HepG2 (cell line): Measurements from ENCODE around the gene FBXO2. TPM values are rescaled to one million over a fixed set of nuclear protein-coding genes. Genes with fewer than 3 reads are reported as not detected.

Experiments used
- AKNA ChIP-seq: sonication (generic); formaldehyde crosslinking; IDR thresholded peaks from 2 replicates; pipeline ENCODE4 v1.4.0; 2020; ENCODE audit warnings: missing genetic modification reagents, borderline replicate concordance
- CEBPB ChIP-seq: IDR thresholded peaks from 2 replicates; pipeline ENCODE4 v1.6.1; 2011; ENCODE audit warnings: low read depth, low read length, improper control_type of control experiment, borderline replicate concordance
- CSRNP1 ChIP-seq: sonication (generic); formaldehyde crosslinking; IDR thresholded peaks from 2 replicates; pipeline ENCODE4 v1.8.1; 2023; ENCODE audit warnings: mild to moderate bottlenecking, missing genetic modification reagents
- DMTF1 ChIP-seq: sonication (generic); formaldehyde crosslinking; IDR thresholded peaks from 2 replicates; pipeline ENCODE4 v1.4.0; 2020; ENCODE audit warnings: mild to moderate bottlenecking, missing genetic modification reagents
- DR1 ChIP-seq: sonication (generic); formaldehyde crosslinking; IDR thresholded peaks from 2 replicates; pipeline ENCODE4 v1.8.0; 2021; ENCODE audit warnings: mild to moderate bottlenecking, missing genetic modification reagents, inconsistent platforms
- HMG20A ChIP-seq: IDR thresholded peaks from 2 replicates; pipeline ENCODE4 v1.6.1; 2016; ENCODE audit warnings: borderline replicate concordance
- HOXA5 ChIP-seq: sonication (generic); formaldehyde crosslinking; IDR thresholded peaks from 2 replicates; pipeline ENCODE4 v1.4.0; 2020; ENCODE audit warnings: missing genetic modification reagents
- IRX3 ChIP-seq: sonication (generic); formaldehyde crosslinking; IDR thresholded peaks from 2 replicates; pipeline ENCODE4 v1.8.1; 2023; ENCODE audit warnings: mild to moderate bottlenecking, low read depth, missing genetic modification reagents, borderline replicate concordance
- SNAI1 ChIP-seq: sonication (generic); formaldehyde crosslinking; IDR thresholded peaks from 2 replicates; pipeline ENCODE4 v1.5.0; 2020; ENCODE audit warnings: mild to moderate bottlenecking, missing genetic modification reagents, borderline replicate concordance
- SRSF4 ChIP-seq: fragments of 200-400 bp; formaldehyde crosslinking; IDR thresholded peaks from one replicate; pipeline ENCODE4 v1.6.1; 2018; ENCODE audit warnings: mild to moderate bottlenecking, low read depth, low read length, moderate library complexity; ENCODE audit not compliant: poor library complexity, severe bottlenecking
- ZNF230 ChIP-seq: sonication (generic); formaldehyde crosslinking; IDR thresholded peaks from 2 replicates; pipeline ENCODE4 v1.4.0; 2020; ENCODE audit warnings: mild to moderate bottlenecking, missing genetic modification reagents
- ZNF317 ChIP-seq: sonication (generic); formaldehyde crosslinking; IDR thresholded peaks from 2 replicates; pipeline ENCODE4 v1.5.0; 2020; ENCODE audit warnings: mild to moderate bottlenecking, missing genetic modification reagents
- ZNF33A ChIP-seq: sonication (generic); formaldehyde crosslinking; IDR thresholded peaks from 2 replicates; pipeline ENCODE4 v1.5.1; 2020; ENCODE audit warnings: missing genetic modification reagents, mild to moderate bottlenecking, moderate library complexity, borderline replicate concordance
- ZNF414 ChIP-seq: sonication (generic); formaldehyde crosslinking; IDR thresholded peaks from 2 replicates; pipeline ENCODE4 v1.5.0; 2020; ENCODE audit warnings: missing genetic modification reagents
- ZNF672 ChIP-seq: sonication (generic); formaldehyde crosslinking; IDR thresholded peaks from 2 replicates; pipeline ENCODE4 v1.8.1; 2022; ENCODE audit warnings: missing genetic modification reagents
- polyA plus RNA-seq, 8 experiments: library from polyadenylated mRNA; depleted of rRNA in 3 of 8; stranded (reverse) in 7 of 8; unstranded in 1 of 8; fragments of >200 nt; fragmentation: Illumina TruSeq in 4 of 8; extraction: Trizol in 4 of 8; gene quantifications; 2 replicates each; pipeline versions ENCODE4 v1.2.1 to v1.2.3, GENCODE V29; 2011 to 2016; ENCODE audit warnings: low read depth in 4 of 8, missing spikeins in 1 of 8, mixed read lengths in 1 of 8; ENCODE audit not compliant: insufficient read depth in 1 of 8
- total RNA-seq, 5 experiments: library from RNA; depleted of rRNA; stranded (reverse); fragments of >200 nt; fragmentation: Illumina TruSeq; extraction: Trizol; gene quantifications; 2 replicates each; pipeline ENCODE4 v1.2.3, GENCODE V29; 2016; ENCODE audit warnings: low read depth in 1 of 5
- TF ChIP-seq, protein P1 (sequence below): sonication (generic); formaldehyde crosslinking; IDR thresholded peaks from 2 replicates; pipeline ENCODE4 v1.8.0; 2022; ENCODE audit warnings: missing genetic modification reagents, mild to moderate bottlenecking, borderline replicate concordance

FBXO2 gene
- total and polyA plus RNA-seq, 2 of the 13 experiments (the other 11 are each of a cell fraction or from before 2014, with no cell fraction given) = 79.3 to 112 TPM

DNA sequence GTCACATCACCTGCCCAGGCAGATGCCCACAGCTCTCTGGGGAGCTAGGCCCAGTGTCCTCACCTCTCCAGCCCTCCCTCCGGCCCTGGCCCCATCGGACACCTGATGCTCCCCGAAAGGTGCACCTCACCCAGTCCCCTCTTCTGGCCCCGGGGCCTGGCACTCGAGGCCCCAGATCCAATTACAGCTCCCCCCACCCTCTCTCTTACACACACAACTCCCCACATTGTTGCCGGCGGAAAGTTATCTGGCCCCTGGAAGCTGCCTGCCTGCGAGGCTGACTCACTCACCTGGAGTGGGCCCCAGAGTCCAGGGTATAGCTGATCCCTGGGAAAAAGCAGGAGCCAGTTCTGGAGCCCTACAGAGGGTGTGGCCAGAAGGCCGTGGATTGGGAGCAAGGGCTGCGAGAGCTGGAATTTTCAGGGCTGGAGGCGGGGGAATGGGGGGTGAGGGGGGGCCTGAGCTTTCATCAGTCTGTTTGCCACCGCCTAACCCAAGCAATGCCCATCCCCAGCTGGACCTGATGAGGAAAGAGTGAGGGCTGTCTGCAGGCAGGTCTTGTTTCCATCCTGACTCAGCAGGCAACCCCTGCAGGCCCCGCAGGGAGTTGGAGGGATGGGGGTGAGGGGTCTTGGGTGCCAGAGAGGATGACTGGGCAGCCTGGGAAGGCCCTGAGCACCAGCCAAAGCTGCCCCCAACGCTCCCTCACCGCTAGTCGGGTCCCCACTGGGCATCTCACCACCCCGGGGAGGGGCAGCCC lies 948 bp downstream of the FBXO2 start (continued):
- TF ChIP-seq SNAI1 (CRISPR knock-in tag) = no peak
- no peak for TF ChIP-seq ZNF230
- TF ChIP-seq ZNF317 (CRISPR knock-in tag) = peak; percentile 24; the same call in 1 of the 2 replicates
- TF ChIP-seq ZNF672 = no peak
- TF ChIP-seq CEBPB = no peak
- no peak for TF ChIP-seq DMTF1
- no peak for TF ChIP-seq ZNF414
- TF ChIP-seq, protein P1, sequence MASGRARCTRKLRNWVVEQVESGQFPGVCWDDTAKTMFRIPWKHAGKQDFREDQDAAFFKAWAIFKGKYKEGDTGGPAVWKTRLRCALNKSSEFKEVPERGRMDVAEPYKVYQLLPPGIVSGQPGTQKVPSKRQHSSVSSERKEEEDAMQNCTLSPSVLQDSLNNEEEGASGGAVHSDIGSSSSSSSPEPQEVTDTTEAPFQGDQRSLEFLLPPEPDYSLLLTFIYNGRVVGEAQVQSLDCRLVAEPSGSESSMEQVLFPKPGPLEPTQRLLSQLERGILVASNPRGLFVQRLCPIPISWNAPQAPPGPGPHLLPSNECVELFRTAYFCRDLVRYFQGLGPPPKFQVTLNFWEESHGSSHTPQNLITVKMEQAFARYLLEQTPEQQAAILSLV = 0 out of 2 replicates have a peak, but pooled peaks have one; percentile 10
- TF ChIP-seq HOXA5 (CRISPR knock-in tag) = no peak
- TF ChIP-seq IRX3 (CRISPR knock-in tag) = no peak
- TF ChIP-seq DR1 (CRISPR knock-in tag) = no peak; the same call in 1 of the 2 replicates
- TF ChIP-seq AKNA = no peak
- TF ChIP-seq HMG20A (CRISPR knock-in tag) = peak; percentile 34; the same call in 1 of the 2 replicates
- TF ChIP-seq CSRNP1 (CRISPR knock-in tag) = no peak
- TF ChIP-seq SRSF4 = no peak
- no peak for TF ChIP-seq ZNF33A (CRISPR knock-in tag)
